Muscle of back (tissue), 13 donors: ENCODE results near the gene SDR39U1. TPM values are rescaled to one million over a fixed set of nuclear protein-coding genes. Genes with fewer than 3 reads are reported as not detected.
A peak's percentile ranks its signal among the peaks of the same experiment; 100 is the strongest.
"Not testable (repeated sequence)": the region's sequence is repeated elsewhere in the genome, so short reads cannot be mapped to it uniquely, and the experiment has no call there.

Source experiments
- DNase-seq, 3 donors: peaks; one replicate each; pipeline versions ENCODE4 v3.0.0 to v3.0.0-alpha.2; 2013
- long read RNA-seq, 9 donors: transcript quantifications; one replicate each; lab custom pipeline, GENCODE V29; 2026
- polyA plus RNA-seq, 10 donors: library from polyadenylated mRNA; unstranded; fragments of 120-200 nt; gene quantifications; one replicate each; pipeline ENCODE4 v1.2.1, GENCODE V29; 2013; ENCODE audit not compliant: insufficient read length in 10 of 10

Gene SDR39U1, protein sequence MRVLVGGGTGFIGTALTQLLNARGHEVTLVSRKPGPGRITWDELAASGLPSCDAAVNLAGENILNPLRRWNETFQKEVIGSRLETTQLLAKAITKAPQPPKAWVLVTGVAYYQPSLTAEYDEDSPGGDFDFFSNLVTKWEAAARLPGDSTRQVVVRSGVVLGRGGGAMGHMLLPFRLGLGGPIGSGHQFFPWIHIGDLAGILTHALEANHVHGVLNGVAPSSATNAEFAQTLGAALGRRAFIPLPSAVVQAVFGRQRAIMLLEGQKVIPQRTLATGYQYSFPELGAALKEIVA
- 10 to 100 TPM; 36.4 to 55.6 (median 47.6) TPM for polyA plus RNA-seq
- long read RNA-seq, donor 1, transcript SDR39U1-201 (6 exons, 1,233 nt), result major isoform, 9 of 44 reads
- long read RNA-seq, donor 1, transcript SDR39U1-203 (5 exons, 1,507 nt), result minor isoform, 7 of 44 reads
- long read RNA-seq, donor 1, partial matches to known transcripts, result 19 of 44 reads
- long read RNA-seq, donor 1, other reads (novel, unspliced or antisense), result 0 of 44 reads
- long read RNA-seq, donor 2, partial matches to known transcripts, result 0 of 9 reads
- long read RNA-seq, donor 2, other reads (novel, unspliced or antisense), result 0 of 9 reads
- long read RNA-seq, donor 3, result 0 reads
- long read RNA-seq, donor 4, transcript SDR39U1-201 (6 exons, 1,233 nt), result major isoform, 5 of 13 reads
- long read RNA-seq, donor 4, partial matches to known transcripts, result 0 of 13 reads
- long read RNA-seq, donor 4, other reads (novel, unspliced or antisense), result 0 of 13 reads
- long read RNA-seq, donor 5, transcript SDR39U1-218 (3 exons, 1,960 nt), result major isoform, 5 of 18 reads
- long read RNA-seq, donor 5, partial matches to known transcripts, result 0 of 18 reads
- long read RNA-seq, donor 5, other reads (novel, unspliced or antisense), result 0 of 18 reads
- long read RNA-seq, donor 6, partial matches to known transcripts, result 0 of 14 reads
- long read RNA-seq, donor 6, other reads (novel, unspliced or antisense), result 0 of 14 reads
- long read RNA-seq, donor 7, transcript SDR39U1-201 (6 exons, 1,233 nt), result major isoform, 6 of 19 reads
- long read RNA-seq, donor 7, partial matches to known transcripts, result 0 of 19 reads
- long read RNA-seq, donor 7, other reads (novel, unspliced or antisense), result 0 of 19 reads
- long read RNA-seq, donor 8, transcript SDR39U1-201 (6 exons, 1,233 nt), result major isoform, 7 of 12 reads
- long read RNA-seq, donor 8, partial matches to known transcripts, result 0 of 12 reads
- long read RNA-seq, donor 8, other reads (novel, unspliced or antisense), result 0 of 12 reads
- long read RNA-seq, donor 9, partial matches to known transcripts, result 0 of 3 reads
- long read RNA-seq, donor 9, other reads (novel, unspliced or antisense), result 0 of 3 reads

- peak; percentile 99 to 100 (median 100) for DNase-seq
These were observed at the start of gene SDR39U1 for GRCh38 chr14:24442240-24443052. Gene SDR39U1, minus strand, starts transcription at chr14:24442776. Its CDS starts 7 bp downstream, at chr14:24442769.

GRCh38 chr14:24491586-24492408 is 49.2 kb upstream of the SDR39U1 start:
- DNase-seq, result not testable (repeated sequence)

GRCh38 chr14:24483604-24484252 is 41.2 kb upstream of the SDR39U1 start:
- no peak for DNase-seq

DNA sequence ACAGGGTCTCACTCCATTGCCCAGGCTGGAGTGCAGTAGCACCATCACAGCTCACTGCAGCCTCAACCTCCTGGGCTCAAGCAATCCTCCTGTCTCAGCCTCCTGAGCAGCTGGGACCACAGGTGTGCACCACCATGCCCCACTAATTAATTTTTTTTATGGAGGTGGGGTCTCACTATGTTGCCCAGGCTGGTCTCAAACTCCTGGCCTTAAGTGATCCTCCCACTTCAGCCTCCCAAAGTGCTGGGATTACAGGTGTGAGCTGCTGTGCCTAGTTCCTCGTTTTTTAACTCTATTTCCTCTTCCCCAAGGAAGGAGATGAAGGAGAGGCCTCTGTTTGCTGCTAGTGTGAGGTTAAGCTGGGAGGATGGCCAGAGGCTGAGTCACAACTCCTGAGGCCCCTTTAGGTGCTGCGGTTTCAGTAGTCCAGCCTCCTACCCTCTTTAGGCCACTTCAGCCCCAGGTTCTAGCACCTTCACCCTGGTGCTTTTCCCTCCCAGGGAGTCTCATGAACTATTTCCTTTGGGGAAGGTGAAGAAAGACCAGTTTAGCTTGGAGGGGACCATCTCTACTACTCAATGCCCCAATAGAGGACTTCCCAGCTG is 40.2 kb upstream of the SDR39U1 start:
- DNase-seq, result not testable (repeated sequence)

DNA sequence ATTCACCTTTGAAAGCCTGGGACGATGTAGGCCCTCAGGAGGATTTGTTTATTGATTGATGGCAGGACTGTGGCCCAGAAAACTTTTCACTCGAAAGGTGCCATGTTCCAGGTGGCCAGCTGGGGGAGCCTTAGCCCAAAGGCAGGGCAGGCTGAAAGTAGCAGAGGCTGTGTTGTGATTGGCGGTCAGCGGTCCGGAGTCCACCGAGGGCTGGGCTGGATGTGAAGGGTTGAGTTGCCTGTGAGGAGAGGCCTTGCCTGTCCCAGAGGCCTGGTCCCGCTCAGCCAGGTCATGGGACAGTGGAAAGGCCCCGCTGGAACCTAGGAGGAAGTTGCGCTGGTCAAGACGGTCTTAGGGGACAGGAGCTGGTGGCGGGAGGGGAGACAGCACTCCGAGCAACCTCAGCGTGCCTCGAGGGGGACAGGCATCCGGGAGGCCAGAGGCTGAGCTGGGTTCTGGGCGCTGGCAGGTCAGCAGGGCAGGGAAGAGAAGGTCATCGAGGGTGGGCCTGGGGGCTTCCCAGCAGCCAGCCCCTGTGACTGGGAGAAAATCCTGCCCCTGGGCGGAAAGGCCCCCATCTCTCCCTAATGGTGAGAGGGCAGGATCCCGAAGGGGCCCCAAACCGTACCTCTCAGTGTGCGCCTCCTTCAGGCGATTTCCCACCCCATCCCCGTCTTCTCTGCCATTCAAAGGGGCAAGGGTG is 39.2 kb upstream of the SDR39U1 start:
- DNase-seq, result peak in 1 of 3 donors; percentile 14

DNA sequence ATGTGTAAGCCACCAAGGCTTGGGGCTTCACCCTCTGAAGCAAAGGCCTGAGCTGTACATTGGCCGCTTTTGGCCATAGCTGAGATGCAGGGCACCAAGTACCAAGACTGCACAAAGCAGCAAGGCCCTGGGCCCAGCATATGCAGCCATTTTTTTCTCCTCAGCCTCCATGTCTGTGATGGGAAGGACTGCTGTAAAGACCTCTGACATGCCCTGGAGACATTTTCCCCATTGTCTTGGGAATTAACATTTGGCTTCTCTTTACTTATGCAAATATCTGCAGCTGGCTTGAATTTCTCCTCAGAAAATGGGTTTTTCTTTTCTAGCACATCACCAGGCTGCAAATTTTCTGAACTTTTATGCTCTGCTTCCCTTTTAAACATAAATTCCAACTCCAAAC is 37.4 kb upstream of the SDR39U1 start:
- not testable (repeated sequence) for DNase-seq

DNA sequence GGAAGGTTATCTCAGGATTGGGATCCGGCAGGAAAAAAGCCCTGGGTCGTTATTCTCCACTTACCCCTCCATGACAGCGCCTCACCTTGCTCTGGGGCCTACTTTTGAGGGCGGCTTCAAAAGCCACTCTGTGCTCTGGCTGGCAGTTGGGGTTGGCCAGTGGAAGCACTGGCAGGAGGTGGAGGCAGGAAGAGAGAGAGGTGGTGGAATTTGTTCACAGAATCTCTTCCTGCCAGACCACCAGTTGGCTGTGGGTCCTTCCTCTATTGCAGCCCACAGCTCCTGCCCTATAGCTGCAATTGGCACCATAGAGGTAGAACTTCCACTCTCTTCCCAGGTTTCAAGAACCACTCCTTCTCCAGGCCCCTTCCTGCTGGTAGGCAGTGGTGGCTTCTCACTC is 32.7 kb upstream of the SDR39U1 start:
- no peak for DNase-seq

DNA sequence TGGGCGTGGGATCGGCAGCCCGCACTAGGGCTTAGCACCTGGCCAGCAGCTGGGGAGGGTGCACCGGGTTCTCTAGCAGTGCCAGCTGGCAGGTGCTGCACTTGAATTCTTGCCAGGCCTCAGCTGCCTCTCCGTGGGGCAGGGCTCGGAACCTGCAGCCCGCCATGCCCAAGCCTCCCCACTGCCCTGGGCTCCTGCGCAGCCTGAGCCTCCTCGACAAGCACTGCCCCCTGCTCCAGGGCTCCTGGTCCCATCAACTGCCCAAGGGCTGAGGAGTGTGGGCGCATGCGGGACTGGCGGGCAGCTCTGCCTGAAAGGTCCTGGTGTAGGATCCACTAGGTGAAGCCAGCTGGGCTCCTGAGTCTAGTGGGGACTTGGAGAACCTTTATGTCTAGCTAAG is 30.6 kb upstream of the SDR39U1 start:
- DNase-seq, result no peak

GRCh38 chr14:24470450-24470849 is 27.9 kb upstream of the SDR39U1 start:
- DNase-seq, result not testable (repeated sequence)

GRCh38 chr14:24465805-24466204 is 23.2 kb upstream of the SDR39U1 start:
- DNase-seq, result no peak

- DNase-seq, result no peak
These were observed 22.8 kb upstream of the SDR39U1 start for GRCh38 chr14:24465368-24465767.

GRCh38 chr14:24463884-24464785 is 21.6 kb upstream of the SDR39U1 start:
- DNase-seq, result no peak

- DNase-seq, result no peak
These were observed 20.7 kb upstream of the SDR39U1 start for GRCh38 chr14:24463017-24463883.

GRCh38 chr14:24461336-24461735 is 18.8 kb upstream of the SDR39U1 start:
- no peak for DNase-seq

DNA sequence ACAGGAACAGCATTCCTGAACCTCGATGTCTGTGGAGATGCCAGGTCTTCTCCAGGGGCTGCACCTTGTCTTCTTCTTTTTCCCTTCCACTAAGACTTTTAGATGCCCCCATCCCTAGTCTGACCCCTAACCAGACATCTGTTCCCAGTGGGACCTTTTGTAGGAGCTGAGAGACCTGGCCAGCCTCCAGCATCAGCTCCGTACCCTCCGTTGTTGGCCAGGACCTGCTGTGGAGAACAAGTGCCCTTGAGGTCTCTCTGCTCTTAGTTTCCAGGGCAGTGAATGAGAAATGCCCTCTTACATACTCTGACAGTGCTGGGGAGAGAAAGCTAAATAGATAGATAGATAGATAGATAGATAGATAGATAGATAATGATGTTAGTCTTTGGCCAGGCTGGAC is 16.8 kb upstream of the SDR39U1 start:
- no peak for DNase-seq

- DNase-seq, result peak in 1 of 3 donors; percentile 21
These were observed 16.2 kb upstream of the SDR39U1 start for GRCh38 chr14:24458736-24459135.
